Measurements from ENCODE around the gene SIRT2.

The SIRT2 gene

GRCh38 chr19:38920602-38921419 is 21.4 kb upstream of the SIRT2 start:
- no peak for DNase-seq (ENCODE audit: low read depth in 1 of 2, low spot score in 1 of 2)

- DNase-seq (ENCODE audit: low read depth in 1 of 2, low spot score in 1 of 2): no peak
Measured at GRCh38 chr19:38919837-38920601, 20.6 kb upstream of the SIRT2 start.

- DNase-seq (ENCODE audit: low read depth in 1 of 2, low spot score in 1 of 2): no peak
Measured at GRCh38 chr19:38918526-38918925, 19.1 kb upstream of the SIRT2 start.

- DNase-seq (ENCODE audit: low read depth in 1 of 2, low spot score in 1 of 2): no peak
Measured at GRCh38 chr19:38917921-38918491, 18.6 kb upstream of the SIRT2 start.

DNA sequence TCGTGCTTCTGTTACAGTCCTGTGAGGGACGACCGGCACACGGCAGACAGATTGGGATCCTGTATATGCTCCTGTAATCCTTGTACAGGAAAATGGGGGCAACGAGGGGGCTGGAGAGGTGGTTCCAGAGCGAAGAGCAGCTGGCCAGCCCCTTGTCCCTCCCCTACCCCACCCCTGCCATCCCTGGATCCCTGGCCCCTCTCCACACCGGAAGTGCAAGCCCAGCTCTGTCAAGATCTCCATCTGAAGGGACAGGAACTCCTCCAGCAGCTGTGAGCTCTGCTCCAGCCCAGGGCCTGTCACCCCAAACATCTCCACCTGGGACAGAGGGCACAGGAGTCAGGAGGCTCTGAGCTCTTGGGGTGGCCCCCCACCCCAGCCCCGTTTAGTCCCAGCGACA is 18.1 kb upstream of the SIRT2 start:
- no peak for DNase-seq (ENCODE audit: low read depth in 1 of 2, low spot score in 1 of 2)

- DNase-seq (ENCODE audit: low read depth in 1 of 2, low spot score in 1 of 2): no peak
Measured at GRCh38 chr19:38915329-38916321, 16.2 kb upstream of the SIRT2 start.

DNA sequence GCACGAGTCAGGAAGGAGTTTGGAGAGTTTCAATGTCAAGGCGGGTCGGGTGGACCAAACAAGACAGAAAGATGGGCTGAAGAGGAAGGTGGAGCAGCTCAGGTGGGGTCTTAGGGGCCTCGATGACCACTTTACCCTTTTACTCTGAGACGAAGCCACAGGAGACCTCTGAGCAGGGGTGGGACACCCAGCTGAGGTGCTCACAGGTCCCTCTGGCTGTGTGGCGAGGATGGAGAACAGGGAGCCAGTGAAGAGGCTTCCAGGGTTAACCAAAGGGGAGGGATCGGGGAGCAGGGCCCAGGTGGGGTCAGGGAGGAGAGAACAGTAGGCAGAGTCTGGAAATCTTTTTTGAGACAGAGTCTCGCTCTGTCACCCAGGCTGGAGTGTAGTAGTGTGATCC is 14.5 kb upstream of the SIRT2 start:
- DNase-seq (ENCODE audit: low read depth in 1 of 2, low spot score in 1 of 2): no peak

GRCh38 chr19:38912600-38913514 is 13.4 kb upstream of the SIRT2 start:
- DNase-seq (ENCODE audit: low read depth in 1 of 2, low spot score in 1 of 2): no peak

GRCh38 chr19:38911388-38912001 is 12.1 kb upstream of the SIRT2 start:
- DNase-seq (ENCODE audit: low read depth in 1 of 2, low spot score in 1 of 2): no peak

DNA sequence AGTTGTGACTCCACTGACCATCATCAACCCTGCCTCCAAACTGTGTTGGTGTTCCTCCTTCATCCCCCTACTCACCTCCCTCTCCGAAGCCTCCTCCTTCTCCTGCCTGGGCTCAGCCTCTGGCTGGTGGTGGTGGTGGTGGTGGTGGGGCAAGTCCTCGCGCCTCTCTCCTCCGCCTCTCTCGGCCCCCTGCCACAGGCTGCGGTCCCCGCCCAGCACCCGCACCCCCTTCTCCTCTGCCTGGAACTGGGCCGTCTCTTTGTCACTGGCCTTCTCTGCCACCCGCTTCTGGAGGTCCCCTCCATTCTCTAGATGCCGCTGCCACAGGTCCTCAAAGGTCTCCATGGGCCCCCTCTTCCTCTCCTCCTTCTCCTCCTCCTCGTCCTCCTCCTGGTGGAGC is 11.1 kb upstream of the SIRT2 start:
- DNase-seq (ENCODE audit: low read depth in 1 of 2, low spot score in 1 of 2): no peak

- no peak for DNase-seq (ENCODE audit: low read depth in 1 of 2, low spot score in 1 of 2)
Measured at GRCh38 chr19:38908911-38909310, 9.5 kb upstream of the SIRT2 start.

- DNase-seq (ENCODE audit: low read depth in 1 of 2, low spot score in 1 of 2): no peak
Measured at GRCh38 chr19:38907670-38908069, 8.3 kb upstream of the SIRT2 start.

- DNase-seq (ENCODE audit: low read depth in 1 of 2, low spot score in 1 of 2): no peak
Measured at GRCh38 chr19:38907227-38907626, 7.8 kb upstream of the SIRT2 start.

- no peak for DNase-seq (ENCODE audit: low read depth in 1 of 2, low spot score in 1 of 2)
Measured at GRCh38 chr19:38905620-38906019, 6.2 kb upstream of the SIRT2 start.

- DNase-seq (ENCODE audit: low read depth in 1 of 2, low spot score in 1 of 2): no peak
Measured at GRCh38 chr19:38904581-38905539, 5.4 kb upstream of the SIRT2 start.

DNA sequence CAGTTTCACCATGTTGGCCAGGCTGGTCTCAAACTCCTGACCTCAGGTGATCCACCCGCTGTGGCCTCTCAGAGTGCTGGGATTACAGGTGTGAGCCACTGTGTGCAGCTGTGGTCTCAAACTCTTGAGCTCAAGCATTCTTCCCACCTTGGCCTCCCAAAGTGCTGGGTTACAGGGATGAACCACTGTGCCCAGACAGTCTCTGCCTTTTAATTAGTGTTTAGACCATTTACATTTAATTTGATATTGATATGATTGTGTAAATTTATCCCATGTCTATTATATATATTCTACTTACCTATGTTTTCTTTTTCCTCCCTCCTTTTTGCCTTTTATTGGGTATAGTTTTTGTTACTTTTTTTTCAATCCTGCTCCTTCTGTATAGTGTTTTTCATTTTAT is 2.3 kb upstream of the SIRT2 start:
- no peak for DNase-seq (ENCODE audit: low read depth in 1 of 2, low spot score in 1 of 2)

GRCh38 chr19:38900743-38901190 is 1.3 kb upstream of the SIRT2 start:
- no peak for DNase-seq (ENCODE audit: low read depth in 1 of 2, low spot score in 1 of 2)

DNA sequence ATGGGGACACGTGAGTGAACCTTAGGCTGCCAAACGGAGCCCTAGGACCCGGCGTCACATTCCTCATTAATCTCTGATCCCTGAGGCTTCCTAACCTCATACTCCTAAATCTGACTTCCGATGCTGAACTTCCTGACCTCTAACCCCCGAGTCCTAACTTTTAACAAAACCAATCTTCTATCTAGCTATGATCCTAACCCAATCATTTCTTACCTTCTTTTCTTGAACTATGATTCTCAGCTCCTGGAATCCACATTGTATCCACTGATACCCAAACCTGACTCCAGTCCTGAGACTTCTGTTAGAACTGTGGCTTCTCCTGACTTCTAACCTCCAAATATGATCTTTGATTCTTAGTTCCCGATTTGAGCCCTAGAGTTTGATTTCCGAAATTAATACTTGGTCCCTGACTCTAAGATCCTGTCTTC is 798 bp upstream of the SIRT2 start:
- DNase-seq (ENCODE audit: low read depth in 1 of 2, low spot score in 1 of 2): no peak

All from activated CD4-positive, alpha-beta T cell treated with anti-CD3 and anti-CD28 coated beads, Interleukin-2, amount 50 U/mL, for 24 hours (primary cell).